Measurements from ENCODE around the gene PSMG3.

Gene PSMG3

DNA sequence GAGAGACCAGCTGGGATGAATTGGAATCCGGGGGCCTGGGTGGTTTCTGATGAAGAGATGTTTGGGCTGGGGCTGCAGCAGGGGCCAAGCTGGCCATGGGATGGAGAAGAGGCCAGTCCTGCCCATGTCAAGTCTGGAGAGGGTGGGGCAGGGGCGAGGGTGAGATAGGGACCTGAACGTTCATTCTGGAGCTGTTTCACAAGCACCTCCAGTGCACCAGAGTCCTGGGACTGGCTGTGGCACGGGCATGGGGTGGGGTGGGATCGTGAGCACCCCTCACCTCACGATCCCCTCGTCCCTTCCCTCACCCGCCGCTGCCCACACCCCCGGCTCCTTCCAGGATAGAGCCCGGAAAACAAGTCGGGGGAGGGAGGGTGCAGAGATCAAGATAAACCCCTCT is 25.8 kb upstream of the PSMG3 start:
- no peak for ATAC-seq
- TF ChIP-seq ESRRG (CRISPR knock-in tag; IDR thresholded peaks at IDR 0.05) (no peak), TOX (CRISPR knock-in tag; IDR thresholded peaks at IDR 0.05; ENCODE audit: borderline replicate concordance) (no peak), PPARA (CRISPR knock-in tag; IDR thresholded peaks at IDR 0.05; ENCODE audit: borderline replicate concordance) (no peak), OSR1 (CRISPR knock-in tag; IDR thresholded peaks at IDR 0.05) (no peak), ISL1 (CRISPR knock-in tag; IDR thresholded peaks at IDR 0.05) (no peak), TCF4 (CRISPR knock-in tag; IDR thresholded peaks at IDR 0.05; ENCODE audit: borderline replicate concordance) (no peak), ZNF8 (CRISPR knock-in tag; IDR thresholded peaks at IDR 0.05) (no peak), ZC3H10 (CRISPR knock-in tag; IDR thresholded peaks at IDR 0.05) (no peak), ZFP30 (CRISPR knock-in tag; IDR thresholded peaks at IDR 0.05) (no peak), ZNF70 (CRISPR knock-in tag; IDR thresholded peaks at IDR 0.05) (no peak), ARNTL (CRISPR knock-in tag; IDR thresholded peaks at IDR 0.05; ENCODE audit: borderline replicate concordance, low read depth) (no peak), SNAI2 (CRISPR knock-in tag; IDR thresholded peaks at IDR 0.05) (no peak), GLIS3 (CRISPR knock-in tag; IDR thresholded peaks at IDR 0.05) (no peak), RARB (CRISPR knock-in tag; IDR thresholded peaks at IDR 0.05) (no peak), ZNF565 (CRISPR knock-in tag; conservative IDR thresholded peaks at IDR 0.05; ENCODE audit: low read depth) (no peak)
- TF ChIP-seq, protein P1, sequence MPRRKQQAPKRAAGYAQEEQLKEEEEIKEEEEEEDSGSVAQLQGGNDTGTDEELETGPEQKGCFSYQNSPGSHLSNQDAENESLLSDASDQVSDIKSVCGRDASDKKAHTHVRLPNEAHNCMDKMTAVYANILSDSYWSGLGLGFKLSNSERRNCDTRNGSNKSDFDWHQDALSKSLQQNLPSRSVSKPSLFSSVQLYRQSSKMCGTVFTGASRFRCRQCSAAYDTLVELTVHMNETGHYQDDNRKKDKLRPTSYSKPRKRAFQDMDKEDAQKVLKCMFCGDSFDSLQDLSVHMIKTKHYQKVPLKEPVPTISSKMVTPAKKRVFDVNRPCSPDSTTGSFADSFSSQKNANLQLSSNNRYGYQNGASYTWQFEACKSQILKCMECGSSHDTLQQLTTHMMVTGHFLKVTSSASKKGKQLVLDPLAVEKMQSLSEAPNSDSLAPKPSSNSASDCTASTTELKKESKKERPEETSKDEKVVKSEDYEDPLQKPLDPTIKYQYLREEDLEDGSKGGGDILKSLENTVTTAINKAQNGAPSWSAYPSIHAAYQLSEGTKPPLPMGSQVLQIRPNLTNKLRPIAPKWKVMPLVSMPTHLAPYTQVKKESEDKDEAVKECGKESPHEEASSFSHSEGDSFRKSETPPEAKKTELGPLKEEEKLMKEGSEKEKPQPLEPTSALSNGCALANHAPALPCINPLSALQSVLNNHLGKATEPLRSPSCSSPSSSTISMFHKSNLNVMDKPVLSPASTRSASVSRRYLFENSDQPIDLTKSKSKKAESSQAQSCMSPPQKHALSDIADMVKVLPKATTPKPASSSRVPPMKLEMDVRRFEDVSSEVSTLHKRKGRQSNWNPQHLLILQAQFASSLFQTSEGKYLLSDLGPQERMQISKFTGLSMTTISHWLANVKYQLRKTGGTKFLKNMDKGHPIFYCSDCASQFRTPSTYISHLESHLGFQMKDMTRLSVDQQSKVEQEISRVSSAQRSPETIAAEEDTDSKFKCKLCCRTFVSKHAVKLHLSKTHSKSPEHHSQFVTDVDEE (CRISPR knock-in tag; IDR thresholded peaks at IDR 0.05), result no peak
- TF ChIP-seq, protein P2, sequence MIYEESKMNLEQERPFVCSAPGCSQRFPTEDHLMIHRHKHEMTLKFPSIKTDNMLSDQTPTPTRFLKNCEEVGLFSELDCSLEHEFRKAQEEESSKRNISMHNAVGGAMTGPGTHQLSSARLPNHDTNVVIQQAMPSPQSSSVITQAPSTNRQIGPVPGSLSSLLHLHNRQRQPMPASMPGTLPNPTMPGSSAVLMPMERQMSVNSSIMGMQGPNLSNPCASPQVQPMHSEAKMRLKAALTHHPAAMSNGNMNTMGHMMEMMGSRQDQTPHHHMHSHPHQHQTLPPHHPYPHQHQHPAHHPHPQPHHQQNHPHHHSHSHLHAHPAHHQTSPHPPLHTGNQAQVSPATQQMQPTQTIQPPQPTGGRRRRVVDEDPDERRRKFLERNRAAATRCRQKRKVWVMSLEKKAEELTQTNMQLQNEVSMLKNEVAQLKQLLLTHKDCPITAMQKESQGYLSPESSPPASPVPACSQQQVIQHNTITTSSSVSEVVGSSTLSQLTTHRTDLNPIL (CRISPR knock-in tag; IDR thresholded peaks at IDR 0.05; ENCODE audit: low read depth), result no peak
- TF ChIP-seq, protein P3, sequence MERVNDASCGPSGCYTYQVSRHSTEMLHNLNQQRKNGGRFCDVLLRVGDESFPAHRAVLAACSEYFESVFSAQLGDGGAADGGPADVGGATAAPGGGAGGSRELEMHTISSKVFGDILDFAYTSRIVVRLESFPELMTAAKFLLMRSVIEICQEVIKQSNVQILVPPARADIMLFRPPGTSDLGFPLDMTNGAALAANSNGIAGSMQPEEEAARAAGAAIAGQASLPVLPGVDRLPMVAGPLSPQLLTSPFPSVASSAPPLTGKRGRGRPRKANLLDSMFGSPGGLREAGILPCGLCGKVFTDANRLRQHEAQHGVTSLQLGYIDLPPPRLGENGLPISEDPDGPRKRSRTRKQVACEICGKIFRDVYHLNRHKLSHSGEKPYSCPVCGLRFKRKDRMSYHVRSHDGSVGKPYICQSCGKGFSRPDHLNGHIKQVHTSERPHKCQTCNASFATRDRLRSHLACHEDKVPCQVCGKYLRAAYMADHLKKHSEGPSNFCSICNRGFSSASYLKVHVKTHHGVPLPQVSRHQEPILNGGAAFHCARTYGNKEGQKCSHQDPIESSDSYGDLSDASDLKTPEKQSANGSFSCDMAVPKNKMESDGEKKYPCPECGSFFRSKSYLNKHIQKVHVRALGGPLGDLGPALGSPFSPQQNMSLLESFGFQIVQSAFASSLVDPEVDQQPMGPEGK (CRISPR knock-in tag; IDR thresholded peaks at IDR 0.05; ENCODE audit: borderline replicate concordance), result no peak

DNA sequence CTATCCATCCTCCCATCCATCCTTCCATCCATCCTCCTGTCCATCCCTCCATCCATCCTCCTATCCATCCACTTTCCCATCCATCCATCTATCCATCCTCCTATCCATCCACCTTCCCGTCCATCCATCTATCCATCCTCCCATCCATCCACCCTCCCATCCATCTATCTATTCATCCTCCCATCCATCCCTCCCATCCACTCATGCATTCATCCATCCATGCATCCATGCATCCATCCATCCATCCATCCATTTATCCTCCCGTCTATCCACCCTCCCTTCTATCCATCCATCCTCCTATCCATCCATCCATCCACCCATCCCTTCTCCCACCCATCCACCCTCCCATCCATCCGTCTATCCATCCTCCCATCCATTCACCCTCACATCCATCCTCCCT is 25.2 kb upstream of the PSMG3 start:
- no peak for TF ChIP-seq ZC3H10 (CRISPR knock-in tag; IDR thresholded peaks at IDR 0.05)
- no peak for TF ChIP-seq ZFP3 (CRISPR knock-in tag; IDR thresholded peaks at IDR 0.05)
- TF ChIP-seq SNAI2 (CRISPR knock-in tag; IDR thresholded peaks at IDR 0.05), result no peak
- TF ChIP-seq CSDC2 (CRISPR knock-in tag; IDR thresholded peaks at IDR 0.05), result no peak
- TF ChIP-seq ZNF8 (CRISPR knock-in tag; IDR thresholded peaks at IDR 0.05), result no peak
- no peak for TF ChIP-seq PPARA (CRISPR knock-in tag; IDR thresholded peaks at IDR 0.05; ENCODE audit: borderline replicate concordance)
- TF ChIP-seq OSR1 (CRISPR knock-in tag; IDR thresholded peaks at IDR 0.05), result no peak
- TF ChIP-seq ZNF565 (CRISPR knock-in tag; conservative IDR thresholded peaks at IDR 0.05; ENCODE audit: low read depth), result no peak
- TF ChIP-seq TOX (CRISPR knock-in tag; IDR thresholded peaks at IDR 0.05; ENCODE audit: borderline replicate concordance), result no peak
- no peak for ATAC-seq

DNA sequence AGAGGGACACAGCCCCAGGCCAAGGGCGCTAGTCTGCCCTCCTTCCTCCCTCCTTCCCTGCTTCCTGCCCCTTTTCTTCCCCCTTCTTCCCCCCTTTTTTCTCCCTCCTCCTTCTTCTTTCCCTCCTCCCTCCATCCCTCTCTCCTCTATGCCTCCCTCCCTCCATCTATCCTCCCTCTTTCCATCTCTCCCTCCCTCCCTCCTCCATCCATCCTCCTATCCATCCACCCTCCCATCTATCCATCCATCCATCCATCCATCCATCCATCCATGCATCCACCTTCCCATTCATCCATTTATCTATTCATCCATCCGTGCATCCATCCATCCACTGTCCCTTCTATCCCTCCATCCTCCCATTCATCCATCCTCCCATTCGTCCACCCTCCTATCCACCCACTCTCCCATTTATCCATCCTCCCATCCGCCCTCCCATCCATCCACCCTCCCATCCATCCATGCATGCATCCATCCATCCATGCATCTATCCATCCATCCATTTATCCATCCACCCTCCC is 24.1 kb upstream of the PSMG3 start:
- no peak; the same call in 2 of the 3 replicates for ATAC-seq
- TF ChIP-seq GLIS3 (CRISPR knock-in tag; IDR thresholded peaks at IDR 0.05) (no peak), ZNF70 (CRISPR knock-in tag; IDR thresholded peaks at IDR 0.05) (no peak), RARB (CRISPR knock-in tag; IDR thresholded peaks at IDR 0.05) (no peak), ARNTL (CRISPR knock-in tag; IDR thresholded peaks at IDR 0.05; ENCODE audit: borderline replicate concordance, low read depth) (no peak), TCF4 (CRISPR knock-in tag; IDR thresholded peaks at IDR 0.05; ENCODE audit: borderline replicate concordance) (no peak), ZNF565 (CRISPR knock-in tag; conservative IDR thresholded peaks at IDR 0.05; ENCODE audit: low read depth) (no peak), PPARA (CRISPR knock-in tag; IDR thresholded peaks at IDR 0.05; ENCODE audit: borderline replicate concordance) (no peak), BACH2 (CRISPR knock-in tag; IDR thresholded peaks at IDR 0.05; ENCODE audit: borderline replicate concordance) (no peak), ZNF8 (CRISPR knock-in tag; IDR thresholded peaks at IDR 0.05) (no peak)
- TF ChIP-seq, protein P4, sequence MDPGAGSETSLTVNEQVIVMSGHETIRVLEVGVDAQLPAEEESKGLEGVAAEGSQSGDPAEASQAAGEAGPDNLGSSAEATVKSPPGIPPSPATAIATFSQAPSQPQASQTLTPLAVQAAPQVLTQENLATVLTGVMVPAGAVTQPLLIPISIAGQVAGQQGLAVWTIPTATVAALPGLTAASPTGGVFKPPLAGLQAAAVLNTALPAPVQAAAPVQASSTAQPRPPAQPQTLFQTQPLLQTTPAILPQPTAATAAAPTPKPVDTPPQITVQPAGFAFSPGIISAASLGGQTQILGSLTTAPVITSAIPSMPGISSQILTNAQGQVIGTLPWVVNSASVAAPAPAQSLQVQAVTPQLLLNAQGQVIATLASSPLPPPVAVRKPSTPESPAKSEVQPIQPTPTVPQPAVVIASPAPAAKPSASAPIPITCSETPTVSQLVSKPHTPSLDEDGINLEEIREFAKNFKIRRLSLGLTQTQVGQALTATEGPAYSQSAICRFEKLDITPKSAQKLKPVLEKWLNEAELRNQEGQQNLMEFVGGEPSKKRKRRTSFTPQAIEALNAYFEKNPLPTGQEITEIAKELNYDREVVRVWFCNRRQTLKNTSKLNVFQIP (CRISPR knock-in tag; IDR thresholded peaks at IDR 0.05; ENCODE audit: borderline replicate concordance, low read depth), result no peak
- TF ChIP-seq, protein P5, sequence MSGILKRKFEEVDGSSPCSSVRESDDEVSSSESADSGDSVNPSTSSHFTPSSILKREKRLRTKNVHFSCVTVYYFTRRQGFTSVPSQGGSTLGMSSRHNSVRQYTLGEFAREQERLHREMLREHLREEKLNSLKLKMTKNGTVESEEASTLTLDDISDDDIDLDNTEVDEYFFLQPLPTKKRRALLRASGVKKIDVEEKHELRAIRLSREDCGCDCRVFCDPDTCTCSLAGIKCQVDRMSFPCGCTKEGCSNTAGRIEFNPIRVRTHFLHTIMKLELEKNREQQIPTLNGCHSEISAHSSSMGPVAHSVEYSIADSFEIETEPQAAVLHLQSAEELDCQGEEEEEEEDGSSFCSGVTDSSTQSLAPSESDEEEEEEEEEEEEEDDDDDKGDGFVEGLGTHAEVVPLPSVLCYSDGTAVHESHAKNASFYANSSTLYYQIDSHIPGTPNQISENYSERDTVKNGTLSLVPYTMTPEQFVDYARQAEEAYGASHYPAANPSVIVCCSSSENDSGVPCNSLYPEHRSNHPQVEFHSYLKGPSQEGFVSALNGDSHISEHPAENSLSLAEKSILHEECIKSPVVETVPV (CRISPR knock-in tag; IDR thresholded peaks at IDR 0.05), result no peak
- TF ChIP-seq, protein P1 (CRISPR knock-in tag; IDR thresholded peaks at IDR 0.05), result no peak
- TF ChIP-seq, protein P3 (CRISPR knock-in tag; IDR thresholded peaks at IDR 0.05; ENCODE audit: borderline replicate concordance), result no peak

All from SK-N-SH treated with all-trans-retinoic acid at 6 μM for 48 hours (cell line).